Neural progenitor cell (in vitro differentiated cells): ENCODE results near the gene NDUFB2. TPM values are rescaled to one million over a fixed set of nuclear protein-coding genes. Genes with fewer than 3 reads are reported as not detected.
"Not testable (repeated sequence)": the region's sequence is repeated elsewhere in the genome, so short reads cannot be mapped to it uniquely, and the experiment has no call there.

Source experiments
- DNase-seq: peaks from one replicate; pipeline ENCODE4 v3.0.0-alpha.2; 2016; ENCODE audit warnings: low spot score
- H2AFZ ChIP-seq: fragments of 200-600 bp; sonication (generic); replicated peaks from 2 replicates; pipeline ENCODE4 v1.6.1; 2016; ENCODE audit warnings: antibody characterized with exemption
- H3F3A ChIP-seq: fragments of 200-600 bp; sonication (generic); 2 replicates; pipeline ENCODE4 v1.6.1; 2016; ENCODE audit warnings: antibody characterized with exemption, low read depth
- H3K27ac ChIP-seq: fragments of 200-600 bp; sonication (generic); 2 replicates; pipeline ENCODE4 v1.5.1; 2016; ENCODE audit warnings: mild to moderate bottlenecking
- H3K27me3 ChIP-seq: fragments of 200-600 bp; sonication (generic); 2 replicates; pipeline ENCODE4 v1.6.1; 2016; ENCODE audit warnings: mild to moderate bottlenecking, moderate library complexity
- H3K36me3 ChIP-seq: fragments of 200-600 bp; sonication (generic); 2 replicates; pipeline ENCODE4 v1.5.1; 2016
- H3K4me1 ChIP-seq: fragments of 200-600 bp; sonication (generic); 2 replicates; pipeline ENCODE4 v1.6.1; 2016; ENCODE audit warnings: mixed run types
- H3K4me2 ChIP-seq: fragments of 200-600 bp; sonication (generic); 2 replicates; pipeline ENCODE4 v1.6.1; 2016
- H3K4me3 ChIP-seq: fragments of 200-600 bp; sonication (generic); 2 replicates; pipeline ENCODE4 v1.5.1; 2016
- H3K79me2 ChIP-seq: fragments of 200-600 bp; sonication (generic); 2 replicates; pipeline ENCODE4 v1.6.1; 2016; ENCODE audit warnings: low read depth
- H3K9ac ChIP-seq: fragments of 200-600 bp; sonication (generic); 2 replicates; pipeline ENCODE4 v1.6.1; 2016
- H3K9me3 ChIP-seq: fragments of 200-600 bp; sonication (generic); 2 replicates; pipeline ENCODE4 v1.5.1; 2016; ENCODE audit warnings: low read depth
- H4K20me1 ChIP-seq: fragments of 200-600 bp; sonication (generic); 2 replicates; pipeline ENCODE4 v1.6.1; 2016; ENCODE audit warnings: low read depth
- H3K27ac Mint-ChIP-seq: 3 replicates; pipeline ENCODE4 v1.8.0; 2021; ENCODE audit warnings: mixed read lengths
- H3K27me3 Mint-ChIP-seq: 2 replicates; pipeline ENCODE4 v1.8.0; 2022; ENCODE audit warnings: low read depth, mild to moderate bottlenecking, inconsistent platforms, moderate library complexity, mixed read lengths; ENCODE audit not compliant: insufficient read depth
- H3K36me3 Mint-ChIP-seq: 3 replicates; pipeline ENCODE4 v1.8.0; 2021; ENCODE audit warnings: mixed read lengths
- H3K4me1 Mint-ChIP-seq: 3 replicates; pipeline ENCODE4 v1.8.0; 2021; ENCODE audit warnings: mixed read lengths
- H3K4me3 Mint-ChIP-seq: 3 replicates; pipeline ENCODE4 v1.8.0; 2021; ENCODE audit warnings: mild to moderate bottlenecking, moderate library complexity, mixed read lengths
- H3K9me3 Mint-ChIP-seq: 3 replicates; pipeline ENCODE4 v1.8.0; 2020; ENCODE audit warnings: mixed read lengths
- CTCF ChIP-seq: fragments of 200-600 bp; sonication (generic); IDR thresholded peaks from 2 replicates; pipeline ENCODE4 v1.5.1; 2017; ENCODE audit warnings: antibody characterized with exemption, mild to moderate bottlenecking
- EZH2 ChIP-seq: fragments of 200-600 bp; sonication (generic); IDR thresholded peaks from 2 replicates; pipeline ENCODE4 v1.6.1; 2017; ENCODE audit warnings: antibody characterized with exemption, mild to moderate bottlenecking, moderate library complexity
- EZH2phosphoT487 ChIP-seq: fragments of 200-600 bp; sonication (generic); IDR thresholded peaks from 2 replicates; pipeline ENCODE4 v1.6.1; 2017; ENCODE audit warnings: antibody characterized with exemption
- total RNA-seq: library from RNA; depleted of rRNA; stranded (reverse); fragments of >200 nt; gene quantifications from 2 replicates; pipeline ENCODE4 v1.2.3, GENCODE V29; 2015; ENCODE audit warnings: low replicate concordance

The NDUFB2 gene
- total RNA-seq, 1 donor from 2014 or later = 241 TPM

- Histone ChIP-seq H3K79me2 (no peaks in the 10 kb centered on the region), H3K27me3 (peaks cover 29% of the 10 kb centered on the region), H3K9ac (no peak overlapping the region), H3K9me3 (no peaks in the 10 kb centered on the region), H2AFZ (no peak overlapping the region), H3K4me3 (no peak overlapping the region), H3K36me3 (no peaks in the 10 kb centered on the region), H3K4me2 (no peak overlapping the region), H3F3A (peaks cover 25% of the 10 kb centered on the region), H3K27ac (no peak overlapping the region), H4K20me1 (no peaks in the 10 kb centered on the region), H3K4me1 (peaks cover 6% of the 10 kb centered on the region)
- Mint-ChIP-seq H3K27me3 (peaks cover 18% of the 10 kb centered on the region), H3K27ac (no peak overlapping the region), H3K4me1 (peaks cover 13% of the 10 kb centered on the region), H3K4me3 (peak overlapping the region; percentile 67), H3K9me3 (no peaks in the 10 kb centered on the region), H3K36me3 (peaks cover 2% of the 10 kb centered on the region)
- DNase-seq = peak; percentile 66
- peak; percentile 66 for TF ChIP-seq CTCF
- no peak for TF ChIP-seq EZH2phosphoT487
- no peak for TF ChIP-seq EZH2
Measured at GRCh38 chr7:140674899-140675701, 21.4 kb upstream of the NDUFB2 start.

DNA sequence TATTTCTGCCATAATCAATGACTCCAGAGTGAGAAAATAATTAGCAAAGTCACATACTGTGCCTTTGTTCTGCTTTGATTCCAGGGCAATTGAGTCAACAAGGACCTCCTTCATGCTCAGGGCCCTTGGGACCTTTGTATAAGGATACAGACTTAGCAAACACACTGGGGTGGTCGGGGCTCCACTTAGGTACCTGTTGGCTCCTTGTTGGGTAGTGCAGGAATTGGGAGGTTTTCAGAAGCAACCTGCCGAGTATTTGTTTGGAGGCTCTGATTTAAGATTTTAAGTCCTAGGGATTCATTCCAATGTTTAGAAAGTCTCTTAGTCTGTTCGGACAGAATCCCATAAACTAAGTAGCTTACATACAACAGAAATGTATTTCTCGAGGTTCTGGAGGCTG is 20.8 kb upstream of the NDUFB2 start:
- Histone ChIP-seq H3F3A (peaks cover 25% of the 10 kb centered on the region), H3K4me3 (no peak overlapping the region), H3K27me3 (peaks cover 29% of the 10 kb centered on the region), H2AFZ (no peak overlapping the region), H3K4me1 (peaks cover 6% of the 10 kb centered on the region), H3K9ac (no peak overlapping the region), H3K9me3 (no peaks in the 10 kb centered on the region), H3K27ac (no peak overlapping the region), H3K4me2 (no peak overlapping the region), H3K79me2 (no peaks in the 10 kb centered on the region), H4K20me1 (no peaks in the 10 kb centered on the region), H3K36me3 (no peaks in the 10 kb centered on the region)
- no peak for DNase-seq
- H3K9me3 Mint-ChIP-seq = no peaks in the 10 kb centered on the region
- TF ChIP-seq CTCF (no peak), EZH2 (no peak)
- peak overlapping the region; percentile 67 for H3K4me3 Mint-ChIP-seq
- H3K36me3 Mint-ChIP-seq = peaks cover 2% of the 10 kb centered on the region
- peaks cover 16% of the 10 kb centered on the region for H3K4me1 Mint-ChIP-seq
- H3K27me3 Mint-ChIP-seq = peaks cover 17% of the 10 kb centered on the region
- no peak overlapping the region for H3K27ac Mint-ChIP-seq

- no peaks in the 10 kb centered on the region for H3K9me3 ChIP-seq
- peaks cover 18% of the 10 kb centered on the region for H3K4me1 Mint-ChIP-seq
Measured at GRCh38 chr7:140676306-140676705, 20.2 kb upstream of the NDUFB2 start.

GRCh38 chr7:140676956-140677355 is 19.6 kb upstream of the NDUFB2 start:
- H3K27me3 Mint-ChIP-seq = peaks cover 19% of the 10 kb centered on the region
- not testable (repeated sequence) for H3K4me2 ChIP-seq, H3K27ac ChIP-seq, H3K36me3 Mint-ChIP-seq, H3K9ac ChIP-seq, H3K4me3 Mint-ChIP-seq, H3K9me3 ChIP-seq, H2AFZ ChIP-seq, DNase-seq, H3K36me3 ChIP-seq, H3K27ac Mint-ChIP-seq, H3K9me3 Mint-ChIP-seq, H3K79me2 ChIP-seq, H4K20me1 ChIP-seq, H3K4me1 ChIP-seq, H3K4me3 ChIP-seq
- H3F3A ChIP-seq = peaks cover 25% of the 10 kb centered on the region
- H3K27me3 ChIP-seq = peaks cover 27% of the 10 kb centered on the region
- H3K4me1 Mint-ChIP-seq = peaks cover 16% of the 10 kb centered on the region

More at GRCh38 chr7:140676306-140676705, 20.2 kb upstream of the NDUFB2 start:
- no peak overlapping the region for H3K4me3 ChIP-seq
- H3K36me3 ChIP-seq = no peaks in the 10 kb centered on the region
- no peak overlapping the region for H3K4me2 ChIP-seq
- H3K27ac ChIP-seq = no peak overlapping the region
- H3K27ac Mint-ChIP-seq = no peak overlapping the region
- H3F3A ChIP-seq = peaks cover 25% of the 10 kb centered on the region
- H3K9me3 Mint-ChIP-seq = no peaks in the 10 kb centered on the region
- H3K79me2 ChIP-seq = no peaks in the 10 kb centered on the region
- H2AFZ ChIP-seq = no peak overlapping the region
- TF ChIP-seq EZH2 (no peak), CTCF (no peak), EZH2phosphoT487 (no peak)
- H3K9ac ChIP-seq = no peak overlapping the region
- H3K27me3 ChIP-seq = peaks cover 29% of the 10 kb centered on the region
- H3K36me3 Mint-ChIP-seq = peaks cover 2% of the 10 kb centered on the region
- no peak for DNase-seq
- peaks cover 6% of the 10 kb centered on the region for H3K4me1 ChIP-seq
- peaks cover 19% of the 10 kb centered on the region for H3K27me3 Mint-ChIP-seq
- no peaks in the 10 kb centered on the region for H4K20me1 ChIP-seq
- H3K4me3 Mint-ChIP-seq = no peak overlapping the region
